Smooth muscle cell (in vitro differentiated cells): Measurements from ENCODE around the gene ABCF1. TPM values are rescaled to one million over a fixed set of nuclear protein-coding genes. Genes with fewer than 3 reads are reported as not detected.

Source experiments
- DNase-seq: peaks from one replicate; lab custom pipeline; 2025; ENCODE audit not compliant: unreplicated experiment; lab: John Stamatoyannopoulos, UW
- H2AFZ ChIP-seq: fragments of 200-600 bp; sonication (generic); 2 replicates; pipeline ENCODE4 v1.6.0; 2016; ENCODE audit warnings: antibody characterized with exemption, low read depth, mild to moderate bottlenecking
- H3F3A ChIP-seq: fragments of 200-600 bp; sonication (generic); 2 replicates; pipeline ENCODE4 v1.6.0; 2017; ENCODE audit warnings: antibody characterized with exemption, low read depth
- H3K27ac ChIP-seq: fragments of 200-600 bp; sonication (generic); 2 replicates; pipeline ENCODE4 v1.5.1; 2016; ENCODE audit warnings: low read depth, mild to moderate bottlenecking
- H3K27me3 ChIP-seq: fragments of 200-600 bp; sonication (generic); 2 replicates; pipeline ENCODE4 v1.6.1; 2016; ENCODE audit warnings: low read depth, mild to moderate bottlenecking
- H3K36me3 ChIP-seq: fragments of 200-600 bp; sonication (generic); 2 replicates; pipeline ENCODE4 v1.5.1; 2016; ENCODE audit warnings: low read depth
- H3K4me1 ChIP-seq: fragments of 200-600 bp; sonication (generic); 2 replicates; pipeline ENCODE4 v1.5.1; 2016; ENCODE audit warnings: low read depth
- H3K4me2 ChIP-seq: fragments of 200-600 bp; sonication (generic); 2 replicates; pipeline ENCODE4 v1.6.0; 2016; ENCODE audit warnings: mild to moderate bottlenecking
- H3K4me3 ChIP-seq: fragments of 200-600 bp; sonication (generic); 2 replicates; pipeline ENCODE4 v1.5.1; 2016; ENCODE audit warnings: mild to moderate bottlenecking
- H3K79me2 ChIP-seq: fragments of 200-600 bp; sonication (generic); 2 replicates; pipeline ENCODE4 v1.6.0; 2016; ENCODE audit warnings: low read depth, mild to moderate bottlenecking
- H3K9ac ChIP-seq: fragments of 200-600 bp; sonication (generic); 2 replicates; pipeline ENCODE4 v1.6.0; 2016; ENCODE audit warnings: low read depth
- H3K9me3 ChIP-seq: fragments of 200-600 bp; sonication (generic); replicated peaks from 2 replicates; pipeline ENCODE4 v1.5.1; 2016; ENCODE audit warnings: low read depth
- H4K20me1 ChIP-seq: fragments of 200-600 bp; sonication (generic); 2 replicates; pipeline ENCODE4 v1.6.0; 2016; ENCODE audit warnings: low read depth
- CTCF ChIP-seq: fragments of 200-600 bp; sonication (generic); IDR thresholded peaks from 2 replicates; pipeline ENCODE4 v1.5.1; 2017; ENCODE audit warnings: borderline replicate concordance, mild to moderate bottlenecking, antibody characterized with exemption; ENCODE audit not compliant: insufficient read depth, poor library complexity, severe bottlenecking
- WGBS: methylation state at CpG from one replicate; pipeline ENCODE4 v1.1.7; 2016; ENCODE audit warnings: low lambda C conversion rate; 5-methylcytosine and 5-hydroxymethylcytosine counted together
- polyA plus RNA-seq: library from polyadenylated mRNA; unstranded; fragments of >200 nt; fragmentation: Nextera tagmentation; extraction: Ambion mirVana; gene quantifications from 2 replicates; pipeline ENCODE4 v1.2.1, GENCODE V29; 2016
- total RNA-seq: library from RNA; depleted of rRNA; stranded (reverse); fragments of >200 nt; gene quantifications from 2 replicates; pipeline ENCODE4 v1.2.3, GENCODE V29; 2014

Gene ABCF1
- total and polyA plus RNA-seq, 2 experiments from 2014 or later, result 34.7 to 39.1 TPM

- no peak for TF ChIP-seq CTCF
- H2AFZ ChIP-seq, result peak within 1 kb of the TSS; percentile 85
- H3K36me3 ChIP-seq, result no peaks in the 10 kb centered on the region
- H3K79me2 ChIP-seq, result peaks cover 29% of the 10 kb centered on the region
- H3K9ac ChIP-seq, result peak within 1 kb of the TSS; percentile 98
- H3K4me3 ChIP-seq, result peak within 1 kb of the TSS; percentile 77
- peak within 1 kb of the TSS; percentile 93 for H3K4me2 ChIP-seq
- no peaks in the 10 kb centered on the region for H3K27me3 ChIP-seq
- H4K20me1 ChIP-seq, result peaks cover 28% of the 10 kb centered on the region
- H3F3A ChIP-seq, result peaks cover 25% of the 10 kb centered on the region
- 2% methylated on average over 40 of the region's 40 CpGs for WGBS
- H3K27ac ChIP-seq, result peak within 1 kb of the TSS; percentile 98
- no peaks in the 10 kb centered on the region for H3K9me3 ChIP-seq
- peak; percentile 92 for DNase-seq
- peaks cover 18% of the 10 kb centered on the region for H3K4me1 ChIP-seq
Measured at GRCh38 chr6:30616811-30617564, 45.7 kb downstream of the ABCF1 start, which contains the start of gene PPP1R10. PPP1R10 (minus strand) TSS chr6:30617243; CDS start chr6:30609944, 7,299 bp downstream.

GRCh38 chr6:30617565-30618269 lies 46.5 kb downstream of the ABCF1 start, which contains the start of gene MRPS18B:
MRPS18B (plus strand) TSS chr6:30617840; CDS start chr6:30617866, 26 bp downstream.
- no peaks in the 10 kb centered on the region for H3K9me3 ChIP-seq
- H3K27ac ChIP-seq, result peak within 1 kb of the TSS; percentile 98
- H3K79me2 ChIP-seq, result peaks cover 29% of the 10 kb centered on the region
- peak within 1 kb of the TSS; percentile 77 for H3K4me3 ChIP-seq
- peaks cover 18% of the 10 kb centered on the region for H3K4me1 ChIP-seq
- H4K20me1 ChIP-seq, result peaks cover 21% of the 10 kb centered on the region
- no peaks in the 10 kb centered on the region for H3K36me3 ChIP-seq
- H2AFZ ChIP-seq, result peak within 1 kb of the TSS; percentile 85
- peaks cover 25% of the 10 kb centered on the region for H3F3A ChIP-seq
- peak; percentile 91 for DNase-seq
- H3K27me3 ChIP-seq, result no peaks in the 10 kb centered on the region
- no peak for TF ChIP-seq CTCF
- under 1% methylated on average over 34 of the region's 34 CpGs for WGBS
- H3K9ac ChIP-seq, result peak within 1 kb of the TSS; percentile 98
- peak within 1 kb of the TSS; percentile 93 for H3K4me2 ChIP-seq

- peaks cover 18% of the 10 kb centered on the region for H3K4me1 ChIP-seq
- no peaks in the 10 kb centered on the region for H3K9me3 ChIP-seq
- no peaks in the 10 kb centered on the region for H3K36me3 ChIP-seq
- peak overlapping the region; percentile 72 for H3K4me3 ChIP-seq
- H3K4me2 ChIP-seq, result peak overlapping the region; percentile 92
- WGBS, result 20% methylated on average over 8 of the region's 8 CpGs
- H3K27ac ChIP-seq, result peak overlapping the region; percentile 98
- peak overlapping the region; percentile 96 for H3K9ac ChIP-seq
- peaks cover 24% of the 10 kb centered on the region for H3F3A ChIP-seq
- DNase-seq, result no peak
- TF ChIP-seq CTCF, result no peak
- peaks cover 15% of the 10 kb centered on the region for H4K20me1 ChIP-seq
- H2AFZ ChIP-seq, result peak overlapping the region; percentile 85
- H3K27me3 ChIP-seq, result no peaks in the 10 kb centered on the region
- H3K79me2 ChIP-seq, result peaks cover 29% of the 10 kb centered on the region
Measured at GRCh38 chr6:30618270-30618797, 47.1 kb downstream of the ABCF1 start.
